Stimulated activated CD4-positive, alpha-beta T cell treated with anti-CD3 and anti-CD28 coated beads, Interleukin-12 subunit alpha, Interleukin-12 subunit beta, amount 100 ng/mL, for 4 hours (primary cell): ENCODE results near the gene MUC4.
"Not testable (repeated sequence)": the region's sequence is repeated elsewhere in the genome, so short reads cannot be mapped to it uniquely, and the experiment has no call there.

ENCODE experiments used
- DNase-seq: peaks from one replicate; pipeline ENCODE4 v3.0.0-alpha.2; 2020

Gene MUC4

DNA sequence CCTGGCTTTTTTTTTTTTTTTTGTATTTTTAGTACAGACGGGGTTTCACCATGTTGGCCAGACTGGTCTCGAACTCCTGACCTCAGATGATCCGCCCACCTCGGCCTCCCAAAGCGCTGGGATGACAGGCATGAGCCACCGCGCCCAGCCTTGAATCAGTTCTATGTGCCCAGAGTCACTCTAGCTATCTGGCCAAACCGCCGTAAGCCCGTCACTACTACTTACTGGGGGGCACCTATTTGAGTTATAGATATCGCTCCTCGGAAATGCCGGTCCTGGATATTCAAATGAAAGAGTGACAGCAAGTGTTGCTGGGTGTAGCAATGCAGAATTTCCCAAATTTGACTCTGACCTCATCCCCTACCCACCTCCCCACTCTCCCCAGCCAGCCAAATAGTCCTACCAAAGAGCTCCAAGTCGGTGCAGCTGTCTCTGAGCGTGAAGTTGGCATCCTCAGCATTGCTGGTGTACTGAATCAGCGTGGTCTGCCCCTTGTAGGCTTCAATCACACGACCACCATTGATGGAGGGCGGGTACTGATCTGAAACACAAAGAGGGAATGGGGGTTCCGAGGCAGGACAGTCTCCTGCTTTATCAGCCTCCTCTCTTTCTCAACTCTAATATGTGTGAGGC lies 52.9 kb downstream of the MUC4 start:
- DNase-seq = no peak

DNA sequence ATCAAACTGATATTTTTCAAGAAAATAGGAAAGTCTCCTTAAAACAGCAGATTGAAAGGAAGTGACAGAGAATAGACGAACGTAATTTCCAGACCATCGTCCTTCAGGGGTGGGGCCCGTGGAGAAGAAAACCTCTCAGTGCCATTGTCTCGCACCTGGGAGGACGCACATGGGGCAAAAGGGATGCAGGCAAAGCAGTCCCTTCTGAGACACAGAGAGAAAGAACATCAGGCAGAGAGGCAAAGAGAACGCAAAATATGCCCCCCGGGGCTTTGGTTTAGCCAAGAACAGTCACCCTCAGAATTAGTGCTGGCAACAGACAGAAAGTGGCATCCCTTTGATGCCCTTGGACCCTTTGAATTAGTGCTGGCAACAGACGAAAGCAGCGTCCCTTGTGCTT lies 53.9 kb downstream of the MUC4 start:
- DNase-seq = no peak

DNA sequence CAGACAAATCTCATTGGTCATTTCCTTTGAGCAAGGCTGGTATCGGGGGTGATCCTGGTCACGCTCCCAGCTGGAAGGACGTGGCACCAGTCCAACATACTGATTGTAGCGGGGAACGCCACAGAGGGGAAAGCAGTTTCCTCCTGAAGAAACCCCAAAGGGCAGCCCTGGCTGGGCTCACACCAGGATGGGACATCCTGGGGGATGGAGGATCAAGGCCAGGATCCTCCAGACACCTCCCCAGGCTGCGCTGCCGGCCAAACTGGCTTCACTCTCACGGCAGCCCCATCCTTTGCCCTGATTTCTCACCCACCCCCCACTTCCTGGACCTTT lies 54.3 kb downstream of the MUC4 start:
- DNase-seq = no peak

DNA sequence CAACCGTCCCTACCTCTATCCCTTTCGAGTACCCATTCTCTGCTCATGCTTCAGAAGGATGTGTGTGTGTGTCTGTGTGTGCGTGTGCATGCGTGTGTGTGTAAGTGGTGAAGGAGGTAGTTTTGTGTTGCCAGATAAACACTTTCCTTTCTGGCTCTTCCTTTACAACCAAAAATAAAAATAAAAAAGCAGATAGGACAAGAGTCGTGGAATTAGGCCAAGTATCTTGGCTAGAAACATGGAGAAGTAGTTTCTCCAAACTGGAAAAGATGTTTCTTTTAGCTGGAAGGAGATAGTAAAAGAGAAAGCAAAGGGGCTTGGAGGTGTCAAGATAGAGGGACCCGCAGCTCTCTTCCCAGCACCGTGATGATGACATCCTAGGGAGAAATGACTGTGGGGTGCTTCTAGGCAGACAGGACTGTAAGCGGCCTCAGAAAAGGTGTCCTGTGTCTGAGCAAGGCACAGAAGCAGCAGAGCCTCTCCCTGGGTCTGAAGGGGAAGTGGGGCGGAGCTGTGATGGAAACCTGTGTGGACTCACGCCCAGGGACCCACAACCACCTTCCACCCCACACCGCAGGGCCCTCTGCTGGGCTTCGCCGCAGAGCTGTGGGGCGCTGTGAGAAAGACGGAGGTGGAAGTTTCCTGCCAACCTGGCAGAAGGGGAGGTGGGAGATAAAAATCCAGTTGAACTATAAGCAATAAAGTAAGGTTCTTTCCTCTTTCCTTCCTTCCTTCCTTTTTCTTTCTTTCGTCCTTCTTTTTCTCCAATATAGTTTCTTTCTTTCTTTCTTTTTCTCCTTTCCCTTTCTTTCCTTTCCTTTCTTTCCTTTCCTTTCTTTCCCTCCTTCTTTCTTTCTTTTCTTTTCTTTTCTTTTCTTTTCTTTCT lies 55.7 kb downstream of the MUC4 start:
- DNase-seq = no peak

DNA sequence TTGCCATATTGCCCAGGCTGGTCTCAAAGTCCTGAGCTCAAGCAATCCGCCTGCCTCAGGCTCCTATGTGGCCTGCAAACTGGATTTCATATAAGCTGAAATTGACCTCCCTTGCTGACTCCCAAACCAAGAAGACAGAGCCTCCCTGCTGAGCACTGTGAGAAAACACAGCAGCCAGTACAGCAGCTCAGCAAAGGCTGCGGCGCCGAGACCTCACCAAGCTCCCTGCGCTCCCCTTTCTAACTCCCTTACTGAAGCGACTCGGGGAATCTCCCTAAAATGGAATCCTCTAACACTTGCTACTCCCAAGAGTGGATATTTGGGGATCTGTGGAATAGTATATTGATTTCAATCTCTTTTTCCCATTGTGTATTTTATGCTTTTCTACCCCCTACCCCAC lies 56.3 kb downstream of the MUC4 start:
- DNase-seq = no peak

DNA sequence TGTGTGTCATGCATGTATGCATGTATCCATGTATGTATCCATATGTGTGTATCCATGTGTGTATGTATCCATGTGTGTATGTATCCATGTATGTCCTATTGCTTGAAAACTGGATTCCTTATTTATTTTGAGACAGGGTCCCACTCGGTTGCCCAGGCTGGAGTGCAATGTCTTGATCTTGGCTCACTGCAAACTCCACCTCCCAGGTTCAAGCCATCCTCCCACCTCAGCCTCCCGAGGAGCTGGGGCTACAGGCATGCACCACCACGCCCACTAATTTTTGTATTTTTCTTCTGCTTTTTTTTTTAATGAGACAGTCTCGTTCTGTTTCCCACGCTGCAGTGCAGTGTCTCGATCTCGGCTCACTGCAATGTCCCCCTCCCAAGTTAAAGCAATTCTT lies 56.8 kb downstream of the MUC4 start:
- no peak for DNase-seq

DNA sequence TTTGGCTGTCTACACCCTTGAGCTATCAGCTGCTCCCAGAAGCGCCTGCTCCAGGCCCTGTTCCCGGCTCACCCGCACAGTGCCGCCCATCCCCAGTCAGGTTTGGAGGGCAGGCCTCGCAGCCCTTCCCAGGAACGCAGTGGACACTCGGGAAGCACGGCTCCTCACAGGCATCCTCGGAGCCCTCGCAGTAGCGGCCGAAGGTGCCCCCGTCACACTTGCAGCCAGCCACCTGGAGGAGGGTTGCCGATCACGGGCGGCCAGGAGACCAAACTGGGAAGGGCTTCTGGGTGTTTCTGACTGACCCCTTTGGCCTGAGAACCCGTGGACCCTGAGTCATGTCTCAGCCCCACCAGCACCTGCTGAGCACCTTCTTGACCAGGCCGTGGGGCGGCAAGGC lies 57.6 kb downstream of the MUC4 start:
- DNase-seq = no peak

DNA sequence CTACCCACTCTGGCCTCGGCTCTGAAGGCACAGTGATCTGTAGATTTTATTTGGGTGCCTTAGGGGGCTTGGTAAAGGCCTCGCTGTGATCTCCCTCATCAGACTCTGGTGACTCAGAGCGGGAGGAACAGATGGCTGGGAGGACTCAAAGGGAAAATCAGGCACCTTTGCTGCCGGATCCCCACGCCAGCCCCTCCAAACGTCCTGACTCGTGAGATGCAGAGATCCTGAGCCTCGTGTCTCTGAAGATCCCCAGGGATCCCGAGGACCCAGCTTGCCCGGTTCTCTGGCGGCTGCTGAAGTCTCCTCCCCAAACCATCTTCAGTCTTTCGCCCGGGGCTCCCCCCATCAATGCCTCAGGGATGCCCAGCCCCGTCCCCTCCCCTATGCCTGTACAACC lies 58.1 kb downstream of the MUC4 start:
- DNase-seq = no peak

DNA sequence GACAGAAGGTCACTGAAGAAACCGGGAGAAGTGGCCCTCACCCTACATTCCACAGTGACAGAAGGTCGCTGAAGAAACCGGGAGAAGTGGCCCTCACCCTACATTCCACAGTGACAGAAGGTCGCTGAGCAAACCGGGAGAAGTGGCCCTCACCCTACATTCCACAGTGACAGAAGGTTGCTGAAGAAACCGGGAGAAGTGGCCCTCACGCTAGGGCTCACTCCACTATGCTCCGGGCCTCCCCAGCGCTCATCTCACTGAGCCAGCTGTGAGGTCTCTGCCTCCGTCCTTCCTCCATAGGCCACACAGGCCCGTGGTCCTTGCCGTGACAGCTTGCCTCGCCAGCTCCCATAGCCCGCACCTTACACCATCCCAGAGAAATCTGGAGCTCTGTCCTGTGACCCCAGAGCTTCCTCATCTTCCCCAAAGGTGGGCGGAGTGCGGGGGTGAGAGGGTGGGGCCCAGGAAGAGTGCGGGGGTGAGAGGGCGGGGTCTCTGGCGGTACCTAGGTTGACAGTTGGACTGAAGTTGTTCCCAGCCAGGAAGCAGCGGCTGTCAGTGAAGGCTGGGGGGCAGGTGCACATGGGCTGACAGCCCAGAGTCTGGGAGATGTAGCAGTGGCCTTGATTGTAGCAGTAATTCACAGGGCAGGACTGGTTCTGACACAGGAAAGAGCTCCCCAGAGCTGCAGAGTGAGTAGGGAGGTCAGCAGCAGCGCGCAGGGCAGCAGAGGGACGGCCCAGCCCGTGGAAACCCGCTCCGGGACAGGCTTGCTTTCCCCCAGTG lies 59.0 kb downstream of the MUC4 start:
- DNase-seq = no peak

DNA sequence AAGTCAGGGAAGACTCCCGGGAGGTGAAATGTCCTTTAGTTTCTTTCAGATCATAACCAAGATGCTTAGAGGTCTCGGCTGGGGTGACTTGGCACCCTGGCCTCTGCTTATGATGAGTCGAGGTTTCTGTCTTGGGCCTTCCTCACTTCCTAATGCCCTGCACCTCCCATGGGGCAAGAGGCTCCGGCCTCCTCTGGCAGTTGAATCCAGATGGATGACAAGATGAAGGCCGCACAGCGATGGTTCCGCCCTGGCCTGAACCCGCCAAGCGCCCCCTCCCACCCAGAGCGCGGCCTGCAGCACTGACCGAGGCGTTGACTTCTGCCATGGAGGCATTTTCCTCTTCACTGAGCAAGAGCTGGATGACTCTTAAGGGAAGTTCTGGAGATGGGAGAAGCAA lies 59.7 kb downstream of the MUC4 start:
- no peak for DNase-seq

DNA sequence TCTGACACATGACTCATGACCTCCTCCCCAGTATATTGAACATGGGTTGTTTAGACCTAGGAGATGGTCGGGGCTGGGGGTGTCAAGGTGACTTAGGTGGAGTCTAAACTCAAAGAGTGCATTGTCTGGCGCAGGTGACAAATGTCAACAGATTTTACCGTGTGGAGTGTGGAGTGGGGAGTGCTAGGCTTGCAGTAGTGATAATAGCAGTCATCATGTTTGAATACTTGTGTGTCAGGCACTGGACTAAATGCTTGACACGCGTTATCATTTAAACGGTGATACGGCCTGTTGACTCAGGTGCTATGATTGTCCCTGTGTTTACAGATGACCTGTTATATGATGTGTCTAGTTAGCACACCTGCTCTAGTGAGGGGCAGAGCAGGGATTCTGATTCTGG lies 60.2 kb downstream of the MUC4 start:
- no peak for DNase-seq

DNA sequence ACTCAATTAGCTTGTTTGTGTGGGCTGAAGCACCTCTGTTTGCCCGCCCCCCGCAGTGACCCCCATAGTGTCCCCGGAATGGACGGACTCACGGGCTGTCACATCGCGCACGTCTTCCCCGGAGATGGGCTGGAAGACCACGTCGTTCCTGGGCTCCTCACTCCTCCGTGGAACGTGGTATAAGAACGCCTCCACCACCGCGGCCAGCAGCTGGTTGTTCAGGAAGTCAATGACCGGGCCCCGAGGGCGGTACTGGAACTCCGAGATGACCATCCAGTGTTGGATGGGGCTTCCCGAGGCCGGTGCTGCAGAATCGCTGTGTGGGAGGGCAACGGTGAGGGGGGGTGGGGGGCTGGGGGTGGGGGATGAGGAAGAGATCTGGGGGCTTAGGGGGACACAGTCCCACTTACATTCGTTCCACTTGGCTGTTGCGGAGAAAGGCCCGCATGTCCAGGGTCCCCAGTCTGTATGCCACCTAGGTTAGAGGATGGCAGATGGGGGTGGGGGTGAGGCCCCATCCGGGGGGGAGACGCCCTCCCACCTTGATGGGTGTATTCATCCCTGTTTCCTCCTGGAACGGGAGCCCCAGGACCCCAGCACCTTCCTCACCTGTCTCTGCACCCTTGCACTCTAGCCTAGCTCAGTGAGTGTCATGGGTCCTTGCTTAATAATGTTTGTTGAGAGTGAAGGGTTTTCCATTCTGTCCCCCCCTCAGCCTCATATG lies 60.8 kb downstream of the MUC4 start:
- DNase-seq = no peak

DNA sequence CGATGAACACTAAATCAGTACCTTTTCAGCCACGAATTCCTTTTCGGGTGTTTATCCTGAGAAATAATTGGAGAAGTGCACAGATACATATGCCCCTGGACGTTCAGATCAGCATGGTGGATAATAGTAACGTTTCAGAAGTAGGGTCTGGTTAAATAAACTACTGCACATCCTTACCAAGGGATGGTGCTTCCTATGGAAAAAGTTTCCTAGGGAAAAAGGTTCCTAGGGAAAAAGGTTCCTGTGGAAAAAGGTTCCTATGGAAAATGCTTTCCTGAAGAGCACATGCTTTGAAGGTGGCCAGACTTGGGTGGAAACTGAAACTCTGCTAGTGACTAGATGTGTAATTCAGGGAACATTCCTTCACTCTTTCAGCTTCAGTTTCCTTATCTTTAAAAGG lies 62.6 kb downstream of the MUC4 start:
- not testable (repeated sequence) for DNase-seq

DNA sequence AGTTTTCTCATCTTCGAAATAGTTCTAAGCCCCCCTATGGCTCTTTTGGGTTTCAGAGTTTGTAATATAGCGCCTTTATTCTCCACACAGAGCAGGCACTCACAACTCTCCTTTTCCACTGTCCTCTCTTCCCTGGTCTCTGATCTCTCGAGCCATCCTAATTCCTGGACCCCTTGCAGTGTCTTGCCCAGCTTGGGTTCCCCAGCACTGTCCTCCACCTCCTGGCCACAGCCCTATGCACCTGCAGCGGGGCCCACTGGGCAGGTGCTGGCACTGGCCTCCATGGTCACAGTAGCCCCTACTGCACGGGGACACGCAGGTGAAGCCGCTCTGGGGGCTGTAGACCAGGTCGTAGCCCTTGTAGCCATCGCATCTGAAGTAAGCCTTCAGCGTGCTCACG lies 63.1 kb downstream of the MUC4 start:
- no peak for DNase-seq

DNA sequence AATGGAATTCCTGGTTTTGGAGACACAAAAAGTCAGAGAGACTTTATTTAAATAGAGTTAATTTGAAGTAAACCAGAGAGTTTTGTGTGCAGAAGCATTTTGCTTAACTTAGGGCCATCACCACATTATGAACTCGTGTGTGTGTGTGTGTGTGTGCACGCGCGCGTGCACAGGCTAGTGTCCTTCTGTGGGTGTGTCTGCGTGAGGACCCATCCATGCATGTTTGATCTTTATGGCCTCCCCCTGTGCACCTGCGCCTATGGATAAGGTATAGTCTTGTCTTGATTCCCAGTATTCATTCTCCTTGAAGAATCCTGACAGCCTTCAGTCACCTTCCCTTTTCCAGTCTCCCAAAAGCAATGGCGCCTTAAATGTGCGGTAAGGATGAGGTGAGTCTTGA lies 65.0 kb downstream of the MUC4 start:
- no peak for DNase-seq

DNA sequence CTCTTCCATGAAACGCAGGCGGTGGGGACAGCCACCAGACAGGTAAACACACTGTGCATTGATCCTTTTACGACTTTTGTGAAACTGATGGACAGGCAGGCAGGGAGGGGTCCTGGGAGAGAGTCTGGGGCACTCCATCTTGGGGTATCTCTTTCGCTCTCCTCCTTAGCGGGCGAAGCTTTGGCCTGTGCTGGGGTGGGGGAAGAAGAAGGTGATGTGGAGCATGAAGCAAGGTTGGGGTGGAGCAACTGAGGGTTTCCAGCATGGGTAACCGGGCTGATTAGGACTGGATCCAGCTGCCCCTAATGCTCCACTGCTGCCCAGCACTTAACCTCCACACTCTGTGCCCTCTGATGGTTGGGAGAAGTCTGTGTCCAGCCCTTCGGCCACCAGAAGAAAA lies 65.4 kb downstream of the MUC4 start:
- no peak for DNase-seq

DNA sequence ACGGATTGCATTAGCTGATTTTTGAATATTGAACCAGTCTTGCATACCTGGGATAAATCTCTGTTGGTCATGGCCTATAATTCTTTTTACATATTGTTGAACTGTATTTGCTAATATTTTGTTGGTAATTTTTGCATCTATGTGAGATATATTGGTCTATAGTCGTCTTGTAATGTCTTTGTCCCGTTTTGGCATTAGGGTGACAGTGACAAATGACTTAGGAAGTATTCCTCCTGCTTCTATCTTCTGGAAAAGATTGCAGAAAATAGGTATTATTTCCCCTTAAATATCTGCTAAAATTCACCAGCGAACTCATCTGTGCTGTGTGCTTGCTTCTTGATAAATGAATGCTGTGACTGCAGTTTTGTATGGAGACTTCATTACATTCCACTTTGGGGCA lies 67.3 kb downstream of the MUC4 start:
- DNase-seq = no peak

DNA sequence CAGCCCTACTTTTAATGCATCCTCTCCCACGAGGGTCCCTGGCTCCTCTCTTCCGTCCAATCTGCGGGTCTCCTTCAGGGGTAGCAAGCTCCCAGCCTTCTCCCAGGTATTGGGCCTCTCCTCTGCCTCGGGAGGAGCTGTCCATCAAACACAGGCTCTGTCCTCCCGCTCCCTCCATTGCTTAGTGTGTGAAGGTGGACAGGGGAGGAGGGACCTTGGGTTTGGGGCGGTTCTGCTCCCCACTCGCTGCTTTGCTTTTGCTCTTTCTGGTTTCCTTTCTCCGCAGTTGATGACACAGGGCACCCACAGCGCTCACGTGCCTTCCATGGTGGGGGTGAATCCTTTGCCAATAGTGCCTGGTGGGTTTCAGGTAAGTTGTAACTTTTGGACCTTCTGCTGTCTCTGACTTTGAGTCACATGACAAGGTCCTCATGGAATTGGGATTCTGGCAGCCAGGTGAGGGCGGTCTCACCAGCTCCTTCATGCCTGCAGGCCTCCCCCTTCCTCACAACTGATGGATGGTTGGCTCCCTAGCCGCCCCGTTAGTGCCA lies 72.1 kb downstream of the MUC4 start:
- DNase-seq = no peak

DNA sequence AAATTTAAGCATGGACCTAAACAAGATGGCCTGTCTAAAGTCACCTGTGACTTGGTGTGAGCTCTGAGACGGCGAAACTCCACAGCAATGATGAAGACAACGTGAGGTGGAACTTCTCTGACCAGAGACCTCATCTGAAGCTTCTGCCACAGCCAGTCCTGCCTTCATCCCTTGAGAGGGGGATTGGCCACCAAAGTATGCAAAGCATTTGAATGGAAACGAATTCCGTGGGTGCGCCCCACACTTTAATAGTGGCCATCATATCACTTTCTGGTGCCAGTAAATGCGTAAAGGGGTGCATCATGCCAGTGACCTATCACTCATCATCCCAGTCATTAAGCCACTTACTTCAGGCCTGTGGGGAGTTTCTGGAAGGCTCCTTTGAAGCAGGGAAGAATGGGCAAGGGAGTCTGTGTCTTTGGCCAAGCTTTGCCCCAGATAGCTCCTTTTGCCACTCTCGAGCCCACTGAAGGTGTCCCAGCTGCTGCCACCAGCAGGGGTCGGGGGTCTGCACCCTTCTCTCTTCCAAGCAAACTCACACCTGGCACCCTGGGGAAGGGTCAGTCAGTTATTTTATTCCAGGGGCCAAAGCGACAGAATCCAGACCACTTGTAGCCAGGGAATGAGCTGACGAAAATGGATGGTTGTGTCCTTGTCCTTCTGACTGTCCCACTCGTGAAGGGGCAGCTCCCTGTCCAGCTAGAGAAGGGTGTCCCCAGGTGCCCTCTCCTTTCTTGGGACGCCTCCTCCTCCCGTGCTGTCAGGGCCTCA lies 73.3 kb downstream of the MUC4 start:
- no peak for DNase-seq

DNA sequence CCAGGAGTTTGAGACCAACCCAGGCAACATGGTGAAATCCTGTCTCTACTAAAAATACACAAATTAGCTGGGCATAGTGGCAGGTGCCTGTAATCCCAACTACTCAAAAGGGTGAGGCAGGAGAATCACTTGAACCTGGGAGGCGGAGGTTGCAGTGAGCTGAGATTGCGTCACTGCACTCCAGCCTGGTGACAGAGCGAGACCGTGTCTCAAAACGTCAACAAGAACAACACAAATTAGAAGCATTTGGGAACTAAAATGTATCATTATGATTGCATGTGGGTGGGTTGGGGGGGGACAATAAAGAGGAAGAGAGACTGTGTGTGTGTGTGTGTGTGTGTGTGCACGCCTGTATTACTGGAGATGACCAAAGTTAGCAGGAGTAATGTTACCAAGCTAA lies 73.9 kb downstream of the MUC4 start:
- not testable (repeated sequence) for DNase-seq

DNA sequence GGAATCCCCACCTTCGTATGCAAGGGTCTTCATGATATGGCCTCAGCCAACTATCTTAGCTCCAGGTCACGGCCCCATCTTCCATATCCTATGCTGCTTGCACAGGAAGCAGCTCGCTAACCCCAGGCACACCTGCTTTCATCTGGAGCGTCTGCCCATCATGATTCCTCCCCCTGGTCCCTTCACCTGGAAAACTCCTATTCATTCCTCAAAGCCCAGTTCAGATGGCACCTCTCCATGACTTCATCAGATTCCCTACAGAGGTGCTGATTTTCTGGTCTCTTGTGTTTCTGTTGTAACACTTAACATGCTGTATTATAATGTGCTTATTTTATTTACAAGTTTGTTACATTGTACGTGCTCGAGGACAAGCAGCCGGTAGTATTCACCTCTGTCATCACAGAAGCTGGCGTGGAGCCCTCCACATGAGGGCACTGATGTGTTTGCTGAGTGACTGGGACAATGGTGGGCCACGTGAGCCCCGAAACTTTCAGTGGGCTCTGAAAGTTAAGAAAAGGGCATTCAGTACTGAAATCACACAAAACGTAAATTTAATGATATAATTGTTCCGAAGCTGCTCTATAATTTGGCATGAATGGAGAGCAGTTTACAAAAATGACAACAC lies 74.8 kb downstream of the MUC4 start:
- DNase-seq = no peak
